ENCODE results near the gene ADA.

ADA gene

GRCh38 chr20:44573501-44573869 is 78.0 kb downstream of the ADA start:
- no peak for DNase-seq

GRCh38 chr20:44572551-44573500 is 78.7 kb downstream of the ADA start:
- peak; percentile 57 for DNase-seq

- no peak for DNase-seq
Observed at GRCh38 chr20:44571362-44571988, 80.0 kb downstream of the ADA start.

GRCh38 chr20:44570367-44570766 is 81.1 kb downstream of the ADA start:
- DNase-seq, result no peak
